Subcutaneous adipose tissue (tissue), 4 donors: Measurements from ENCODE around the gene ZNF532. TPM values are rescaled to one million over a fixed set of nuclear protein-coding genes. Genes with fewer than 3 reads are reported as not detected.

Experiments used
- total RNA-seq, 4 donors: library from RNA; depleted of rRNA; stranded (reverse); fragments of >200 nt; gene quantifications; one replicate each; pipeline ENCODE4 v1.1.0, GENCODE V29; 2016
- TF ChIP-seq, protein P1 (sequence below): fragments of 450-650 bp; IDR thresholded peaks from one replicate; pipeline ENCODE4 v1.5.1; 2016; ENCODE audit warnings: low read depth, mild to moderate bottlenecking, control low read depth, antibody characterized with exemption, moderate library complexity

ZNF532 gene
- total RNA-seq, 4 donors from 2014 or later: 37.2 to 66.1 (median 47.6) TPM

DNA sequence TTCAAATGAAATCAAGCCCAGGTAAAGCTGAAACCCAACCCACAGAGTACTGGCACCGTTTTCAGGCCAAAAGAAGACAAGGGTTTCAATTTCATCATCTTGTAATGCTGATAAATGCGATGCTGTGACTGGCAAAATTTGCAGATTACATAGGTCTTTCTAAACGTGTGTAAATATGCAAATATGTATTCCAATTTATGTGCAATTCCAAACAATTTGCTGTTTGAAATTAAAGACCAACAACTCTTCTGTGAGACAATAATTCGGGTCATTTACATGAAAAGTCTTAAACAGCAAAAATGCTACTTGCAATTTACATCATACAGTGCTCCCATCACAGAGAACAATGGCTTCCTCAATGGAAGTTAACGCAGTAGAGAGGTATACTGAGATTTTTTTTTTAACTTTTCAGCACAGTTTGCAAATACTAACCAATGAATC, 2.8 kb upstream of the ZNF532 start:
- TF ChIP-seq, protein P1, sequence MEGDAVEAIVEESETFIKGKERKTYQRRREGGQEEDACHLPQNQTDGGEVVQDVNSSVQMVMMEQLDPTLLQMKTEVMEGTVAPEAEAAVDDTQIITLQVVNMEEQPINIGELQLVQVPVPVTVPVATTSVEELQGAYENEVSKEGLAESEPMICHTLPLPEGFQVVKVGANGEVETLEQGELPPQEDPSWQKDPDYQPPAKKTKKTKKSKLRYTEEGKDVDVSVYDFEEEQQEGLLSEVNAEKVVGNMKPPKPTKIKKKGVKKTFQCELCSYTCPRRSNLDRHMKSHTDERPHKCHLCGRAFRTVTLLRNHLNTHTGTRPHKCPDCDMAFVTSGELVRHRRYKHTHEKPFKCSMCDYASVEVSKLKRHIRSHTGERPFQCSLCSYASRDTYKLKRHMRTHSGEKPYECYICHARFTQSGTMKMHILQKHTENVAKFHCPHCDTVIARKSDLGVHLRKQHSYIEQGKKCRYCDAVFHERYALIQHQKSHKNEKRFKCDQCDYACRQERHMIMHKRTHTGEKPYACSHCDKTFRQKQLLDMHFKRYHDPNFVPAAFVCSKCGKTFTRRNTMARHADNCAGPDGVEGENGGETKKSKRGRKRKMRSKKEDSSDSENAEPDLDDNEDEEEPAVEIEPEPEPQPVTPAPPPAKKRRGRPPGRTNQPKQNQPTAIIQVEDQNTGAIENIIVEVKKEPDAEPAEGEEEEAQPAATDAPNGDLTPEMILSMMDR: no peak

DNA sequence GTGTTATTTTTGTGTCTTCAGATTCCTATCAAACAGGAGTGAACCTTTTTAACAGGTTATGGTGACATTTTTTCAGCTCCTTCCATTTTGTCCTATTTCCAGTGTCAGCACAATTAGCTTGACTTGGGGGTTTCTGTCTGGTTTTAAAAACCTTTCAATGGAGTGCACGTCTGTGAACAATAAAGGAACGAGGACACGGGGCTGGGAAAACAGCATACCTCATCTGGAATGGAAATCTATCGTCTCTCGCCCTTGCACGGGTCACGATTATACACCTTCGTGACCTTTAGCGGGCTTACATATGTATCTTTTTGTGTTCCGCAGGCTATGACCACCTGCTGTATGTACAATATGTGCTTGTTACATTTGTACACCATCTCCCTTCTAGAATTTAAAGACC, 2.3 kb upstream of the ZNF532 start:
- TF ChIP-seq, protein P1: no peak

DNA sequence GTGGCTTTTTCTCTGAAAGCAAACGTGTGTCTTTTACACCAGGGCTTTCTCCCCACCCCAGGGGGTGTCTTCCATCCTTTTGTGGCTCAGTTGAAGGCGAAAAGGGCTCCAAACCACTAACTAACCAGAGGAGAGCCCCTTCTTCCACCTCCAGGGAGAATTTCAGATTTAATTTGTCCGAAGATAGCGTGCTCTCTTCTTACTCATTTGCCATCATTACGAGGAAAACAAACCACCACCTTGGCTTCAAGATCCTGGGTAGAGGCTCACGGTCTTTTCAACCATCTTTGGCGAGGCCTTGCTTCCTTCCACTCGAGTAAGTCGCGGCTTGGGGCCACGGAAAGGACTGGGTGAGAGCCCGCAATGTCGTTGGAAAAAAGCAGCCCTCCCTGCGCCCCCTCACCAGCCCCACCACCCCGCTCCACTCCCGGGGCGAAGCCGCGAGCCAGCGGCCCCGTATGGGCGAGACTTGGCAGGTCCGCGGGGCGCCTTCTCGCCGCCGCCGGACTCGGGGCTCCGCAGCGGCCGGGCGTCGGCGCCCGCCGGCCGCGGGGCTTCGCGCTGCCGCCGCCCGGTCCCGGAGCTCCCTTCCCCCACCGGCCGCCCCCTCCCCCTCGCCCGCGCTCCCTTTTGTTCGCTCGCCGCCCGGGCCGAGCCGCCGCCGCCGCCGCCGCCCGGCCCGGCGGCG, 1.7 kb upstream of the ZNF532 start:
- TF ChIP-seq, protein P1: no peak

GRCh38 chr18:58863539-58864145, 1.0 kb upstream of the ZNF532 start:
- TF ChIP-seq, protein P1: no peak

DNA sequence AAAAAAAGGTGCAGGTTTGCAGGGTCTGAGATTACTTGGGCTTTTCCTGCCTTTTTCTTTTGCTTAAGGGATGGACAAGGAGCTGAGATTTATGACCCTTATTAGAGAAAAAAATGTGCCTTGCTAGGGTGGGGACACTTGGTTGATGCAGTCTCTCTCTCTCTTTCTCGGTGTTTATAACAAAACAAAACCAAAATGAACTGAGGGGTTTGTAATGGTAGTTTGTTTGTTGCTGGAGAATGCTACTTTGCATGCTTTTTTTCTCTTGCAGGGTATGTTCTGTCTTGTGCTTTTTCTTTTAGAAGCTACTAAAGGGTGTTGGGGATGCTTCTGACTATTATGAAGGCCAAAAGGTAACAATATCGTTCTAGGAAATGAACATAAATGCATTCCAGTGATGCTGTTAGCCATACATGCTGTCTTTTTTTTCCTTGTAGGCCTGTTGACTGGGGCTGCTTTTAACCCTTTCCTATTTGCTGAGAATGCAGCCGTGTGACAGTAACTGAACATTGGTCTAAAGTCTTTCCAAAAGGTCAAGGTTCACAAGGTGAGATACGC, 435 bp downstream of the ZNF532 start:
- TF ChIP-seq, protein P1: no peak

DNA sequence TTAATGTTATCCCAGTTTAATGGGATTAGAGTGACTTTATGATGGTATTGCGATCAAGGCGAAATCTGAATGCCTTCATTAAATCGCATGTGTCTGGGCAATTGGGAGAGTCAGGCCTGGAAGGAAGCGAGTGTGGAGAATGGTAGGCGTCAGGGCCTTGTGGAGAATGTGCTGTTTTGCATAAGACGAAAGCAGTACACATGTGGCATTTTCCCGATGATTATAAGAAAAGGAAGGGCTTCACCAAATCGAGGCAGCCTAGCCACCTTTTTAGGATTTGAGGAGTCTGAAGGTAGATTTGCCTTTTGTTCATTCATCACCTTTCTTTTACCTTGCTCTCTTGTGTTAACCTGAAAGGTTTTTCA, 1.0 kb downstream of the ZNF532 start:
- TF ChIP-seq, protein P1: no peak

- TF ChIP-seq, protein P1: no peak
Observed at GRCh38 chr18:58866066-58866772, 1.5 kb downstream of the ZNF532 start.
